Choroid plexus epithelial cell (primary cell): ENCODE measurements around the gene CACHD1.

Experiments used
- DNase-seq: peaks from one replicate; pipeline ENCODE4 v3.0.0-alpha.2; 2010; ENCODE audit warnings: low read depth
- H3K4me3 ChIP-seq: 2 replicates; pipeline ENCODE4 v1.5.1; 2011; ENCODE audit warnings: low read depth, mild to moderate bottlenecking, control low read depth, low read length, moderate library complexity
- TF ChIP-seq, protein P1 (sequence below): conservative IDR thresholded peaks from 2 replicates; pipeline ENCODE4 v1.5.1; 2011; ENCODE audit warnings: low read depth, mild to moderate bottlenecking, control low read depth, inconsistent platforms, low read length, moderate library complexity

Gene CACHD1

DNA sequence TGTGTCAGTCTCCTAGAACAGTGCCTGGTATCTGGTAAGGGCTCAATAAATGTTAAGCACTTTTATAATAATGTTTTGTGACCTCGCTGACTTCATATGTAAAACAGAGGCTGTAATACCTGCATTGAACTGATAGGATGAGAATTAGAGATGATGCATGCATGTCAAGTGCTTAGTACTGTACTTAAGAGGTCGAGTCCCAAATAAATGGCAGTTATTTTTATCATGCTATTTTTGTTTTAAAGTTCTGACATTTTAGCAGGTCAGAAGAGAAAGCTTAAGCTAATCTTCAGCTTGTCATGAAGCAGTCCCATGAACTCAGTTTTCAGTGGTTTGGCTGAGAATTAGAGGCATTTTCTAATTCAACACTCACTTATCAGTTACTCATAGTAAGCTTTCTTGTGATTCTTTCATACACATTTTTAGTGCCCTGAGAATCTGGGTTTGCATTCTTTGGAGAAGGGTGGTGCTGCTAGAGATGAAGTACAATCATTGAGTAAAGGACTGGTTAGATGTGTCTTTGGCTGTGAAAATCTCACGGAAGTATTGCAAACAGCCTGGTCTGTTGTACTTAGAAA lies 199.3 kb downstream of the CACHD1 start:
- TF ChIP-seq, protein P1, sequence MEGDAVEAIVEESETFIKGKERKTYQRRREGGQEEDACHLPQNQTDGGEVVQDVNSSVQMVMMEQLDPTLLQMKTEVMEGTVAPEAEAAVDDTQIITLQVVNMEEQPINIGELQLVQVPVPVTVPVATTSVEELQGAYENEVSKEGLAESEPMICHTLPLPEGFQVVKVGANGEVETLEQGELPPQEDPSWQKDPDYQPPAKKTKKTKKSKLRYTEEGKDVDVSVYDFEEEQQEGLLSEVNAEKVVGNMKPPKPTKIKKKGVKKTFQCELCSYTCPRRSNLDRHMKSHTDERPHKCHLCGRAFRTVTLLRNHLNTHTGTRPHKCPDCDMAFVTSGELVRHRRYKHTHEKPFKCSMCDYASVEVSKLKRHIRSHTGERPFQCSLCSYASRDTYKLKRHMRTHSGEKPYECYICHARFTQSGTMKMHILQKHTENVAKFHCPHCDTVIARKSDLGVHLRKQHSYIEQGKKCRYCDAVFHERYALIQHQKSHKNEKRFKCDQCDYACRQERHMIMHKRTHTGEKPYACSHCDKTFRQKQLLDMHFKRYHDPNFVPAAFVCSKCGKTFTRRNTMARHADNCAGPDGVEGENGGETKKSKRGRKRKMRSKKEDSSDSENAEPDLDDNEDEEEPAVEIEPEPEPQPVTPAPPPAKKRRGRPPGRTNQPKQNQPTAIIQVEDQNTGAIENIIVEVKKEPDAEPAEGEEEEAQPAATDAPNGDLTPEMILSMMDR, result no peak
- no peak for DNase-seq
- no peak overlapping the region for H3K4me3 ChIP-seq

GRCh38 chr1:64675718-64676345 lies 205.9 kb downstream of the CACHD1 start:
- peak; percentile 64 for DNase-seq
- no peak overlapping the region for H3K4me3 ChIP-seq
- TF ChIP-seq, protein P1, result peak; percentile 76

- no peak overlapping the region for H3K4me3 ChIP-seq
- DNase-seq, result no peak
- TF ChIP-seq, protein P1, result no peak
Observed at GRCh38 chr1:64676386-64676785, 206.5 kb downstream of the CACHD1 start.

GRCh38 chr1:64677532-64677931 lies 207.6 kb downstream of the CACHD1 start:
- TF ChIP-seq, protein P1, result no peak
- no peak overlapping the region for H3K4me3 ChIP-seq

GRCh38 chr1:64678366-64678765 lies 208.4 kb downstream of the CACHD1 start:
- H3K4me3 ChIP-seq, result no peak overlapping the region
- TF ChIP-seq, protein P1, result no peak
- DNase-seq, result no peak

More at GRCh38 chr1:64677532-64677931, 207.6 kb downstream of the CACHD1 start:
- DNase-seq, result no peak

- H3K4me3 ChIP-seq, result no peak overlapping the region
- TF ChIP-seq, protein P1, result no peak
- DNase-seq, result no peak
Observed at GRCh38 chr1:64679177-64679576, 209.2 kb downstream of the CACHD1 start.

DNA sequence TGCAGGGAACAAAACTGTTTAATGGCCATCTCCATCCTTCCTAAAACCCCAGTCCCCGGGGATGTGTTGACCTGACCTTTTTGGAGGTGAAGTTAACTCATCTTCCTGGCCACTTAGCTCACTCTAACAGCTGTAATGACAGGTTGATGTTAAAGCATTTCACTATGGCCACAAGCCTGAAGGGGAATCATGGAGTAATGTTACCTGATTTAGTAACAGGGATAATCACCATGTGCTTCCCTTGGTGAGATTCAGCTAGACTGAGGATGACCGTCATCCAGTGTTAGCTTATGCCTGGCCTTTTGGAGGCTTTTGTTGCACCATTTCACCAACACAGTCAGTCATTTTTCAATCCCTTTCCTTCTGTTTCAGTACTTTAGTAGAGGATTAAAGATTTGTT lies 210.7 kb downstream of the CACHD1 start:
- DNase-seq, result no peak
- TF ChIP-seq, protein P1, result no peak
- no peak overlapping the region for H3K4me3 ChIP-seq
